T-cell (primary cell): Measurements from ENCODE around the gene SOWAHA. TPM values are rescaled to one million over a fixed set of nuclear protein-coding genes. Genes with fewer than 3 reads are reported as not detected.

ENCODE experiments used
- ATAC-seq, 4 experiments: fragments of 200-7000 bp in 3 of 4; fragments of 150-1000 bp in 1 of 4; cut with Tn5 transposase; replicated peaks in 1 of 4; 1 replicate in 3 of 4; 2 replicates in 1 of 4; pipeline ENCODE4 v1.10.0; 2021; ENCODE audit warnings: moderate library complexity in 3 of 4, mild to moderate bottlenecking in 2 of 4, moderate number of reproducible peaks in 1 of 4
- CTCF ChIA-PET, 2 donors: fragments of 300-600 bp; sonication (Branson Sonifier 250); formaldehyde crosslinking; loops; one replicate each; lab custom pipeline; 2022; ENCODE audit warnings: antibody characterized with exemption in 2 of 2; lab: Charles Lee
- POLR2A ChIA-PET, 2 donors: fragments of 300-600 bp; sonication (Branson Sonifier 250); formaldehyde crosslinking; loops; one replicate each; lab custom pipeline; 2022; ENCODE audit warnings: antibody characterized with exemption in 2 of 2; lab: Charles Lee
- DNase-seq, 35 experiments: peaks; one replicate each; pipeline versions ENCODE4 v3.0.0 to v3.0.0-alpha.2; 2013 to 2023
- H3K27ac ChIP-seq: one replicate; pipeline ENCODE4 v1.5.1; 2013; ENCODE audit warnings: low read length
- H3K27me3 ChIP-seq, 2 experiments: replicated peaks in 1 of 2; 1 replicate in 1 of 2; 2 replicates in 1 of 2; pipeline versions ENCODE4 v1.6.1 to v1.7.0; 2013; ENCODE audit warnings: low read length in 1 of 2, mixed read lengths in 1 of 2; ENCODE audit not compliant: control insufficient read depth in 2 of 2, insufficient read depth in 2 of 2; ENCODE audit errors: extremely low read depth in 1 of 2
- H3K36me3 ChIP-seq, 2 donors: 1 replicate in 1 of 2; 2 replicates in 1 of 2; pipeline versions ENCODE4 v1.6.1 to v1.7.0; 2013; ENCODE audit warnings: low read length in 1 of 2; ENCODE audit not compliant: control insufficient read depth in 2 of 2, insufficient read depth in 1 of 2; ENCODE audit errors: extremely low read depth in 1 of 2
- H3K4me1 ChIP-seq, 2 experiments: 1 replicate in 1 of 2; 2 replicates in 1 of 2; pipeline versions ENCODE4 v1.6.1 to v1.7.0; 2013; ENCODE audit warnings: low read length in 2 of 2, mixed read lengths in 1 of 2; ENCODE audit not compliant: insufficient read depth in 2 of 2, control insufficient read depth in 1 of 2; ENCODE audit errors: extremely low read depth in 1 of 2
- H3K4me3 ChIP-seq, 2 donors: 1 replicate in 1 of 2; 2 replicates in 1 of 2; pipeline versions ENCODE4 v1.5.1 to v1.7.0; 2013; ENCODE audit warnings: mild to moderate bottlenecking in 2 of 2, low read length in 1 of 2, moderate library complexity in 1 of 2; ENCODE audit not compliant: control insufficient read depth in 1 of 2; ENCODE audit errors: extremely low read depth in 1 of 2
- H3K9me3 ChIP-seq: 2 replicates; pipeline ENCODE4 v1.7.0; 2013
- H3K27ac Mint-ChIP-seq, 2 donors: one replicate each; pipeline ENCODE4 v1.8.0; 2020 to 2021; ENCODE audit warnings: mild to moderate bottlenecking in 2 of 2, mixed read lengths in 2 of 2
- H3K27me3 Mint-ChIP-seq, 2 donors: one replicate each; pipeline ENCODE4 v1.8.0; 2021 to 2022; ENCODE audit warnings: mixed read lengths in 2 of 2
- H3K36me3 Mint-ChIP-seq: one replicate; pipeline ENCODE4 v1.8.0; 2021; ENCODE audit warnings: mixed read lengths
- H3K4me1 Mint-ChIP-seq, 3 donors: one replicate each; pipeline ENCODE4 v1.8.0; 2020 to 2022; ENCODE audit warnings: mixed read lengths in 3 of 3, mild to moderate bottlenecking in 1 of 3
- H3K4me3 Mint-ChIP-seq, 3 donors: one replicate each; pipeline ENCODE4 v1.8.0; 2020 to 2022; ENCODE audit warnings: mild to moderate bottlenecking in 3 of 3, mixed read lengths in 3 of 3, moderate library complexity in 3 of 3
- H3K9me3 Mint-ChIP-seq, 3 donors: one replicate each; pipeline ENCODE4 v1.8.0; 2020 to 2022; ENCODE audit warnings: mixed read lengths in 3 of 3
- WGBS: methylation state at CpG from one replicate; pipeline ENCODE4 v1.1.5; 2013; ENCODE audit warnings: missing lambda C conversion rate; ENCODE audit not compliant: insufficient coverage; 5-methylcytosine and 5-hydroxymethylcytosine counted together
- total RNA-seq, 35 experiments: library from RNA in 6 of 35; stranded (reverse) in 6 of 35; fragments of 120-200 nt in 1 of 35; gene quantifications; one replicate each; pipeline versions ENCODE4 v1.2.1 to v1.2.4 and lab custom pipeline; 2013 to 2026

Gene SOWAHA
- total RNA-seq, 5 donors from 2014 or later (not counting 1 experiment from before 2014, with no cell fraction given) = not detected

DNA sequence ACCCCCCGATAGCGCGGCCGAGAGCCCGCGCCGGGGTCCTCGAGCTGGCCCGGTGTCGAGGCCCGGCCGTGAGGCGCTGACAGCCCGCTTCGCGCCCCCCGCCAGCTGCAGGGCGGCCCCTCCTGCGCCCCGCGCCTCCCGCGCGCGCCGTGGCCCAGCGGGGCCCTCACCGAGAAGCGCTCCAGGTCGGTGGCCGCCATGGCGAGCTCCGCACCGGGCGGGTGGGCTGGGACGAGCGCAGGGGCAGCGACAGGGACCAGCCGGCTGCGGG is 36.2 kb upstream of the SOWAHA start:
- DNase-seq = peak in 2 of 35 experiments; percentile 18 to 30
- no peak overlapping the region for H3K27ac ChIP-seq
- H3K9me3 Mint-ChIP-seq = no peaks in the 10 kb centered on the region
- H3K4me3 Mint-ChIP-seq = peak overlapping the region in 1 of 3 donors; percentile 45
- ChIA-PET CTCF (interaction anchor here in 1 of 2 donors (0.7 kb wide), 1 partner anchor 118 kb away, joined by 5 read pairs; no protein-coding TSS in a partner anchor), POLR2A (no interaction called here)
- ATAC-seq = peak in 1 of 4 experiments; percentile 62
- no peaks in the 10 kb centered on the region for H3K36me3 ChIP-seq
- peaks cover 3 to 18% of the 10 kb centered on the region in 2 experiments for H3K4me1 ChIP-seq
- peak overlapping the region; percentile 58 to 86 for H3K4me3 ChIP-seq
- H3K27me3 ChIP-seq = peaks cover 4 to 20% of the 10 kb centered on the region in 2 experiments
- under 1% methylated on average over 39 of the region's 40 CpGs for WGBS
- H3K9me3 ChIP-seq = no peaks in the 10 kb centered on the region
- H3K27ac Mint-ChIP-seq = no peak overlapping the region
- peaks cover 16 to 30% of the 10 kb centered on the region in 2 donors for H3K27me3 Mint-ChIP-seq
- H3K36me3 Mint-ChIP-seq = no peaks in the 10 kb centered on the region
- H3K4me1 Mint-ChIP-seq = peaks cover 26 to 43% (median 31%) of the 10 kb centered on the region in 3 donors

DNA sequence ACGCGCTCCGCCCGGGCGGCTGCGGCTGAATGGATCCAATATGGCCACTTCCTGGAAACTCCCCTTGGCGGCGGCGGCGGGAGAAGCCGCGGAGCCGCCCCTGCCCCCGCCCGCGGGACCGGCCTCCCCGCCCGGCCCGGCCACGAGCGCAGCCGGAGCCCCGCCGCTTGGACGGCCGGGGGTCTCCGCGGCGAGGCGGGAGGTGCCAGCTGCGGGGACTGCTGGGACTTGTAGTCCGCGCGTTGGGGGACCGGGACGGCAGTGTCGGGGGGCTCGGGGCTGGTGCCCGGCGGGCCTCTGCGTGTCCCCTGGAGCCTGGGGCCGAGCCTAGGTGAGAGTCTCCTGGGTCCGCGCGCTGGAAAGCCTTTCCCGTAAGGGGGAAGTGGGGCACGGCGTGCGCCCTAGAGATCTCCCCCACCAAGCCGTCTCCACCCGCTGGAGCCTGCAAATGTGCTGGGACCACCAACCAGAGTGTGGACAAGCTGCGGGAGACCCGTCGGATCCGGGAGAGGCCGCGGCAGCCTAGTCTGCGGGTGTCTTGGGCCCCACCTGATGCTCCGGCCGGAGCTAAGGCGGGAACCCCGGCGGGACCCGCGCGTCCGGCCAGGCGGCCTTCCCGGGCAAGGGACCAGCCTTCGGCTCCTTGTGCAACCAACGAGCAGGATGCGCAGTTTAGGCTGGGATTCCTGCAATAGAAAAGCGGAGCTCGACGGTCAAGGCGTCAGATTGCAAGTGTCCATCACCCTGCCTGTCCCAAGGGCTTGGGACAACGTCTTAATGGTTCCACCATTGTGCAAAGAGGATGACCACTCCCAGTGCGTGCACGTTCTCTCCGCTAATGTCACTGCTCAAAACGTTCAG is 35.7 kb upstream of the SOWAHA start, which contains the start of gene SEPTIN8:
SEPTIN8 (minus strand) TSS at position 31 of the 861 bp plus-strand sequence. CDS start 102 bp downstream, outside the sequence.
- Histone ChIP-seq H3K27me3 (peaks cover 4 to 26% of the 10 kb centered on the region in 2 experiments), H3K9me3 (no peaks in the 10 kb centered on the region), H3K4me3 (peak within 1 kb of the TSS; percentile 78 to 86), H3K4me1 (peaks cover 3 to 18% of the 10 kb centered on the region in 2 experiments), H3K27ac (no peak within 1 kb of the TSS), H3K36me3 (no peaks in the 10 kb centered on the region)
- Mint-ChIP-seq H3K9me3 (no peaks in the 10 kb centered on the region), H3K27ac (no peak within 1 kb of the TSS), H3K36me3 (no peaks in the 10 kb centered on the region), H3K27me3 (peaks cover 21 to 36% of the 10 kb centered on the region in 2 donors), H3K4me1 (peaks cover 26 to 43% (median 31%) of the 10 kb centered on the region in 3 donors), H3K4me3 (peak within 1 kb of the TSS; percentile 72 to 83 (median 79))
- ChIA-PET POLR2A (interaction anchor here (0.6 kb wide), 2 partner anchors 36 to 251 kb away, joined by 3 to 9 read pairs; partner anchors contain the start of gene SOWAHA (in 1 of the 2)), CTCF (interaction anchor here in 1 of 2 donors (0.6 to 0.7 kb wide), 2 partner anchors 40 to 119 kb away, joined by 3 to 5 read pairs; no protein-coding TSS in a partner anchor)
- DNase-seq (peak in 24 of 35 experiments; percentile 3 to 62 (median 14)), ATAC-seq (peak; percentile 61 to 74 (median 69))
- WGBS = 10% methylated on average over 80 of the region's 82 CpGs

DNA sequence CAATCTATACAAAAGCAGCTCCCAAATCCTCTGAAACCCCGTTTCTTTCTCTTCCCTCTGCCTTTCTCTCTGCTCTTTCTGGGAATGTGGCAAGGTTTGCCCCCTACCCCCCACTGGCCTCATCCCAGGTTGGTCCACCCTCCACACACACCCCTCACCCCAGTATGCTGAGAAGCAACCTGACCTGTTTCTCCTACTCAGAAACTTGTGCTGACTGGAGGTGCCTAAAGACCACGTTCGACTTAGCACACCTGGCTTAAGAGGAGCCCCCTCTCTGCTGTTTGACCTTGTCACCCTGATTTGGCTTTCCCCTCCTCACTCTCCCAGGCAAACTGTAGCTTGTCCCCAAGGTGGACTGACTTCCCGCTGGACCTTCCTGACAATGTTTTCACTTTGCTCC is 35.0 kb upstream of the SOWAHA start:
- Mint-ChIP-seq H3K27me3 (peaks cover 26 to 36% of the 10 kb centered on the region in 2 donors), H3K9me3 (no peaks in the 10 kb centered on the region), H3K4me3 (peak overlapping the region; percentile 72 to 83 (median 79)), H3K4me1 (peaks cover 26 to 43% (median 31%) of the 10 kb centered on the region in 3 donors), H3K36me3 (no peaks in the 10 kb centered on the region), H3K27ac (no peak overlapping the region)
- Histone ChIP-seq H3K4me1 (peaks cover 3 to 18% of the 10 kb centered on the region in 2 experiments), H3K9me3 (no peaks in the 10 kb centered on the region), H3K27me3 (peaks cover 4 to 33% of the 10 kb centered on the region in 2 experiments), H3K36me3 (no peaks in the 10 kb centered on the region), H3K27ac (no peak overlapping the region), H3K4me3 (peak overlapping the region in 1 of 2 donors; percentile 78)
- ChIA-PET CTCF (interaction anchor here in 1 of 2 donors (0.6 kb wide), 1 partner anchor 40 kb away, joined by 3 read pairs; no protein-coding TSS in a partner anchor), POLR2A (interaction anchor here in 1 of 2 donors (0.6 kb wide), 1 partner anchor 251 kb away, joined by 3 read pairs; no protein-coding TSS in a partner anchor)
- WGBS = 73% methylated on average over 3 of the region's 4 CpGs
- no peak for ATAC-seq
- DNase-seq = no peak

DNA sequence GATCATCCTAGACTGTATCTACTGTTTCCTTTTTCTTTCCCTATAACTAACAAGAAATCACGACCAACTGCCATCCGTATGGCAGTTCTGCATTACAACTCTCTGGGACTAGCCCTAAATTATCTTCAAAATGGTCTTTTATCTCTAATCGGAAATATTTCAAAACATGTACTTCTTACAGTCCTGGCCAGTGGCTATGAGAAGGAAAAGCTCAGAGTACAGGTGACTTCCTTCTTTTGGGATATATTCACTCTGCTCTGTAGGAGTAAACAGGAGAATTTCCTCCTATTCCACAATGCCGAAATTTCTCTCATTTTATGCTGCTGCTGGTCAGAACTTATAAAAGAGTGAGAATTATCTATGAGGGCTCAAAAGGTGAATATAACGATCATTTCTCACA is 34.2 kb upstream of the SOWAHA start:
- ChIA-PET CTCF (no interaction called here), POLR2A (interaction anchor here in 1 of 2 donors (0.6 kb wide), 1 partner anchor 1046 kb away, joined by 3 read pairs; no protein-coding TSS in a partner anchor)
- 92% methylated on average over 3 of the region's 5 CpGs for WGBS
- Histone ChIP-seq H3K4me3 (no peak overlapping the region), H3K9me3 (no peaks in the 10 kb centered on the region), H3K27me3 (peaks cover 4 to 40% of the 10 kb centered on the region in 2 experiments), H3K36me3 (no peaks in the 10 kb centered on the region), H3K27ac (no peak overlapping the region), H3K4me1 (peaks cover 3 to 18% of the 10 kb centered on the region in 2 experiments)
- H3K9me3 Mint-ChIP-seq = no peaks in the 10 kb centered on the region
- H3K27me3 Mint-ChIP-seq = peaks cover 30 to 36% of the 10 kb centered on the region in 2 donors
- peak overlapping the region; percentile 72 to 83 (median 79) for H3K4me3 Mint-ChIP-seq
- ATAC-seq = no peak
- DNase-seq = no peak
- no peak overlapping the region for H3K27ac Mint-ChIP-seq
- H3K36me3 Mint-ChIP-seq = no peaks in the 10 kb centered on the region
- peaks cover 26 to 43% (median 31%) of the 10 kb centered on the region in 3 donors for H3K4me1 Mint-ChIP-seq

DNA sequence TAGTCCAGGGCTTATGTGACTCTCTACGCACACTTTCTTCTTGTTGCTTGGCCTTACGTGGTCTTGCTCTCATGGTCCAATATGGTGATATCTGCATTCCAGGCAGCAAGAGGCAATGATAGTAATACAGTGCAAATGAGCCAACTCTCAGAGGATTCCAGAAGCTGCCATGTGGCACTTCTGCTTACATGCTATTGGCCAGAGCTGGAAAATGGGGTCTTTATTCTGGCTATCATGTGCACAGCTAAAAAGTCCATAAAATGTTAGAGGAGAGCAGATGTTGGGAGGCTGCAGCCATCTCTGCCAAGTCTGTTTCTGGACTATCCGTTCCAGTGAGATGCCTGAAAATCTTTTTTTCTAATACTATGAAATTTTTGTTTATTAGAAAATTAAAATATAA is 33.1 kb upstream of the SOWAHA start:
- WGBS = 100% methylated on average over 2 of the region's 3 CpGs
- Histone ChIP-seq H3K4me1 (peaks cover 3 to 18% of the 10 kb centered on the region in 2 experiments), H3K9me3 (no peaks in the 10 kb centered on the region), H3K27ac (no peak overlapping the region), H3K4me3 (no peak overlapping the region), H3K36me3 (no peaks in the 10 kb centered on the region), H3K27me3 (peaks cover 4 to 46% of the 10 kb centered on the region in 2 experiments)
- ChIA-PET POLR2A (interaction anchor here in 1 of 2 donors (0.5 kb wide), 1 partner anchor 1296 kb away, joined by 3 read pairs; no protein-coding TSS in a partner anchor), CTCF (no interaction called here)
- H3K4me1 Mint-ChIP-seq = peaks cover 26 to 43% (median 31%) of the 10 kb centered on the region in 3 donors
- no peaks in the 10 kb centered on the region for H3K9me3 Mint-ChIP-seq
- ATAC-seq = no peak
- H3K27ac Mint-ChIP-seq = no peak overlapping the region
- no peaks in the 10 kb centered on the region for H3K36me3 Mint-ChIP-seq
- no peak overlapping the region for H3K4me3 Mint-ChIP-seq
- DNase-seq = no peak
- peaks cover 35 to 38% of the 10 kb centered on the region in 2 donors for H3K27me3 Mint-ChIP-seq

DNA sequence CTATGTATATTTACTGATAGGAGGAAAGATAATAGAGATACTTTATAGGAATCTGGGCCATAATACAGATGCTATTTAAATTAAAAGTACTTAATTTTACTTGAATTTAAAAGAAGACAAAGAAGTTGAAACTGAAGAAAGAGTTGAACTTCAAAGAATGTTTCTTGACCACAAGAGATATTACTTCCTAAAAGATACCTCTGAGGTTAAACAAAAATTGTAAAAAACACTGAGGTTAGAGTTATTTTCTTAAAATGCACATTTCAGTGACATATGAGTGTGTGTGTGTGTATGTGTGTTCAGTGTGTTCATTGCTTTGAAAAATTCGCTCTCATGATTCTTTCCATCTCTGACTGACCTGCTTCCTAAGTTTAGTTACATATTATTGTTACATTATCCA is 32.5 kb upstream of the SOWAHA start:
- no CpG with 5 or more reads among the region's 1 CpG for WGBS
- Mint-ChIP-seq H3K27me3 (peaks cover 40 to 44% of the 10 kb centered on the region in 2 donors), H3K27ac (no peak overlapping the region), H3K4me3 (no peak overlapping the region), H3K9me3 (no peaks in the 10 kb centered on the region), H3K4me1 (peaks cover 23 to 40% (median 31%) of the 10 kb centered on the region in 3 donors), H3K36me3 (no peaks in the 10 kb centered on the region)
- Histone ChIP-seq H3K4me1 (peaks cover 3 to 18% of the 10 kb centered on the region in 2 experiments), H3K27me3 (peaks cover 4 to 47% of the 10 kb centered on the region in 2 experiments), H3K9me3 (no peaks in the 10 kb centered on the region), H3K27ac (no peak overlapping the region), H3K4me3 (no peak overlapping the region), H3K36me3 (no peaks in the 10 kb centered on the region)
- no peak for DNase-seq
- CTCF ChIA-PET = interaction anchor here in 1 of 2 donors (0.7 kb wide), 1 partner anchor 71 kb away, joined by 3 read pairs; no protein-coding TSS in a partner anchor
- ATAC-seq = no peak
- POLR2A ChIA-PET = no interaction called here
